Pericardium fibroblast (primary cell): ENCODE data around the gene FHIT. TPM values are rescaled to one million over a fixed set of nuclear protein-coding genes. Genes with fewer than 3 reads are reported as not detected.

ENCODE experiments used
- total RNA-seq: library from RNA; depleted of rRNA; stranded (reverse); fragments of >200 nt; gene quantifications from 2 replicates; pipeline ENCODE4 v1.2.3, GENCODE V29; 2015

FHIT gene
- total RNA-seq, result 1.5 and 6.2 TPM in 2 replicates

GRCh38 chr3:61251174-61251972 is at the start of gene FHIT:
FHIT (minus strand) TSS chr3:61251452.

